GM12892 (cell line): ENCODE data around the gene RNF212B.

Source experiments
- POLR2A ChIP-seq: IDR thresholded peaks from 2 replicates; pipeline ENCODE4 v1.6.1; 2011; ENCODE audit warnings: low read depth, low read length, control low read depth
- POLR2AphosphoS5 ChIP-seq: IDR thresholded peaks from 2 replicates; pipeline ENCODE4 v1.6.1; 2011; ENCODE audit warnings: low read depth, low read length, control low read depth

DNA sequence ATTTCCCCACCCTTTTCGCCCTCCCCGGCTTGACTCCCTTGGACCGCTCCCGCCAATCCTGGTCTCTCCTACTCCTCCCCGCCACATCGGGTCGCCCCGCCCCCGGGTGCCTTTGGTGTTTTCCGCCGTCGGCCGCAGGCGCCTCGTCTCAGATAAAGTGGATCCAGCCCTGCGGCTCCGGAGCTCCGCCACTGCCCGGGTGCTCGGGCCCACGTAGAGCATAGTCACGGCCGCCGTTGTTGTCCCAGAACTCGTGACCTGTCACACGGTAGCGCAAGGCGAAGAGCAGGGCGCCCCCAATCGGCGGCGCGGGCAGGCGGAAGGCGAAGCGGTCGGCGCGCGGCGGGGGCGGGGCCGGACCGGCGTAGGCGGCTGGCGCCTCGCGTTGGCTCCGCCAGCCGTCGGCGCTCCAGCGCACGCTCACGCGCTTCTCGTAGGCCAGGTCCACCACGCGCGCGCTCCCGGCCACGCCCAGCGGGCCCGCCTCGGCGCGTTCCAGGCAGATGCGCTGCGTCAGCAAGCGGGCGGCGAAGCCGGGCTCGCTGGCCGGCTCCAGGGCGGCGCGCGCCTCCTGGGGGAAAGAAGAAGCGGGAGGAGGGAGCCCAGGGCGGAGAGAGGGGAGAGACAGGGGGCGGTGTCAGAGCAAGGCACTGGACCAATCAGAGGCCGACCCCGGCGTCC, 63.7 kb downstream of the RNF212B start:
- no peak for TF ChIP-seq POLR2A
- TF ChIP-seq POLR2AphosphoS5, result no peak
